IMR-90 (cell line): ENCODE results near the gene UBA5. TPM values are rescaled to one million over a fixed set of nuclear protein-coding genes. Genes with fewer than 3 reads are reported as not detected.
"Not testable (repeated sequence)": the region's sequence is repeated elsewhere in the genome, so short reads cannot be mapped to it uniquely, and the experiment has no call there.

Source experiments
- ATAC-seq: fragments of 200-7000 bp; cut with Tn5 transposase; 2 replicates; pipeline ENCODE4 v1.9.1; 2020; ENCODE audit warnings: low read depth, mild to moderate bottlenecking, moderate library complexity
- Bru-seq: library from RNA; stranded (reverse); fragments of 400-500 nt; gene quantifications from one replicate; lab custom pipeline; 2021; lab: Mats Ljungman, UMichigan
- BruChase-seq, 2 experiments: library from RNA; stranded (reverse); fragments of 400-500 nt; gene quantifications; one replicate each; lab custom pipeline; 2021; lab: Mats Ljungman, UMichigan
- BruUV-seq: library from RNA; stranded (reverse); fragments of 400-500 nt; replicated peaks from 2 replicates; lab custom pipeline; 2021; lab: Mats Ljungman, UMichigan
- CTCF ChIA-PET: fragments of 300-600 bp; formaldehyde crosslinking; extraction: SDS; loops from one replicate; lab custom pipeline; 2021; ENCODE audit warnings: antibody characterized with exemption; lab: Yijun Ruan, JAX
- POLR2A ChIA-PET: fragments of 300-600 bp; sonication (Branson Sonifier 250); formaldehyde crosslinking; loops from one replicate; lab custom pipeline; 2022; ENCODE audit warnings: antibody characterized with exemption; ENCODE audit not compliant: unreplicated experiment; lab: Charles Lee
- DNase-seq: peaks from one replicate; pipeline ENCODE4 v3.0.0; 2013
- H2AFZ ChIP-seq: replicated peaks from 2 replicates; pipeline ENCODE3; 2013; ENCODE audit warnings: low read length, mild to moderate bottlenecking; ENCODE audit not compliant: poor library complexity
- H2AK5ac ChIP-seq: 2 replicates; pipeline ENCODE4 v1.6.1; 2013; ENCODE audit warnings: low read depth, low read length, inconsistent platforms
- H2AK9ac ChIP-seq: replicated peaks from 2 replicates; pipeline ENCODE3; 2013; ENCODE audit warnings: mild to moderate bottlenecking, low read depth, low read length, moderate library complexity; ENCODE audit not compliant: poor library complexity
- H2BK120ac ChIP-seq: 2 replicates; pipeline ENCODE4 v1.6.1; 2013; ENCODE audit warnings: low read depth, low read length, inconsistent platforms
- H2BK15ac ChIP-seq: 3 replicates; pipeline ENCODE4 v1.6.1; 2013; ENCODE audit warnings: low read depth, low read length, inconsistent platforms
- H2BK20ac ChIP-seq: 2 replicates; pipeline ENCODE4 v1.6.1; 2013; ENCODE audit warnings: low read depth, mild to moderate bottlenecking, inconsistent platforms, low read length, moderate library complexity
- H2BK5ac ChIP-seq: 2 replicates; pipeline ENCODE4 v1.6.1; 2013; ENCODE audit warnings: mild to moderate bottlenecking, low read depth, low read length, inconsistent platforms; ENCODE audit not compliant: poor library complexity, severe bottlenecking
- H3K14ac ChIP-seq: replicated peaks from 2 replicates; pipeline ENCODE4 v1.6.1; 2013; ENCODE audit warnings: low read depth, low read length, inconsistent platforms
- H3K18ac ChIP-seq: 2 replicates; pipeline ENCODE4 v1.6.1; 2013; ENCODE audit warnings: low read depth, low read length, control low read depth
- H3K23ac ChIP-seq: 2 replicates; pipeline ENCODE4 v1.6.1; 2013; ENCODE audit warnings: low read depth, low read length, inconsistent platforms
- H3K27ac ChIP-seq: 2 replicates; pipeline ENCODE4 v1.5.1; 2013; ENCODE audit warnings: mild to moderate bottlenecking, control low read depth, low read length; ENCODE audit not compliant: insufficient read depth
- H3K27me3 ChIP-seq: 2 replicates; pipeline ENCODE4 v1.6.1; 2013; ENCODE audit warnings: low read length; ENCODE audit not compliant: control insufficient read depth, insufficient read depth
- H3K36me3 ChIP-seq: 2 replicates; pipeline ENCODE4 v1.6.1; 2013; ENCODE audit warnings: low read length, mixed read lengths; ENCODE audit not compliant: control insufficient read depth, insufficient read depth
- H3K4ac ChIP-seq: 2 replicates; pipeline ENCODE4 v1.6.1; 2013; ENCODE audit warnings: low read depth, low read length, inconsistent platforms
- H3K4me1 ChIP-seq: 2 replicates; pipeline ENCODE4 v1.6.1; 2013; ENCODE audit warnings: low read length, mixed read lengths; ENCODE audit not compliant: control insufficient read depth, insufficient read depth
- H3K4me2 ChIP-seq: 2 replicates; pipeline ENCODE4 v1.6.1; 2013; ENCODE audit warnings: low read depth, mild to moderate bottlenecking, control low read depth, low read length, moderate library complexity
- H3K4me3 ChIP-seq: 2 replicates; pipeline ENCODE4 v1.5.1; 2013; ENCODE audit warnings: low read depth, mild to moderate bottlenecking, control low read depth, low read length, moderate library complexity; ENCODE audit not compliant: insufficient read depth
- H3K56ac ChIP-seq: 2 replicates; pipeline ENCODE4 v1.6.1; 2013; ENCODE audit warnings: low read length, inconsistent platforms; ENCODE audit not compliant: insufficient read depth; ENCODE audit errors: extremely low read depth
- H3K79me1 ChIP-seq, 2 experiments: 2 replicates each; pipeline ENCODE4 v1.6.1; 2013; ENCODE audit warnings: low read length in 2 of 2, inconsistent platforms in 1 of 2, low read depth in 1 of 2
- H3K9ac ChIP-seq: 2 replicates; pipeline ENCODE4 v1.6.1; 2013; ENCODE audit warnings: low read depth, low read length, control low read depth
- H3K9me1 ChIP-seq: 2 replicates; pipeline ENCODE4 v1.6.1; 2013; ENCODE audit warnings: low read length, inconsistent platforms; ENCODE audit not compliant: insufficient read depth
- H3K9me3 ChIP-seq: 2 replicates; pipeline ENCODE4 v1.6.1; 2013; ENCODE audit warnings: low read length; ENCODE audit not compliant: control insufficient read depth, insufficient read depth
- H4K20me1 ChIP-seq: 2 replicates; pipeline ENCODE4 v1.6.1; 2013; ENCODE audit warnings: low read length, inconsistent platforms; ENCODE audit not compliant: insufficient read depth
- H4K5ac ChIP-seq: 2 replicates; pipeline ENCODE4 v1.6.1; 2013; ENCODE audit warnings: mild to moderate bottlenecking, low read depth, low read length, control low read depth
- H4K8ac ChIP-seq, 2 experiments: 2 replicates each; pipeline ENCODE4 v1.6.1; 2013; ENCODE audit warnings: low read depth in 2 of 2, low read length in 2 of 2, control low read depth in 1 of 2, inconsistent platforms in 1 of 2
- H4K91ac ChIP-seq: 2 replicates; pipeline ENCODE4 v1.6.1; 2013; ENCODE audit warnings: low read depth, low read length, inconsistent platforms; ENCODE audit not compliant: insufficient read depth
- FOS ChIP-seq: fragments of 150-350 bp; IDR thresholded peaks from 2 replicates; pipeline ENCODE4 v1.6.1; 2016; ENCODE audit warnings: low read depth, low read length
- MXI1 ChIP-seq: IDR thresholded peaks from 2 replicates; pipeline ENCODE4 v1.6.1; 2012; ENCODE audit warnings: low read depth, mild to moderate bottlenecking, low read length, moderate library complexity, borderline replicate concordance
- POLR2A ChIP-seq: IDR thresholded peaks from 2 replicates; pipeline ENCODE4 v1.6.1; 2012; ENCODE audit warnings: mild to moderate bottlenecking, low read depth, low read length
- USF2 ChIP-seq: fragments of 150-350 bp; IDR thresholded peaks from 2 replicates; pipeline ENCODE4 v1.6.1; 2017; ENCODE audit warnings: mild to moderate bottlenecking, antibody characterized with exemption, low read length, low read depth
- WGBS, 2 experiments: methylation state at CpG; one replicate each; pipeline versions ENCODE4 v1.1.5 to v1.1.7; 2013; ENCODE audit warnings: missing lambda C conversion rate in 2 of 2; ENCODE audit not compliant: insufficient read length in 1 of 2; ENCODE audit errors: extremely low coverage in 2 of 2; 5-methylcytosine and 5-hydroxymethylcytosine counted together
- dilution Hi-C: fragments of 300-500 bp; cut with HindIII; formaldehyde crosslinking; loops from one replicate; pipeline ENCODE4 v1.14.3; 2018; ENCODE audit warnings: low sequenced_read_pairs; ENCODE audit not compliant: unreplicated experiment
- in situ Hi-C: fragments of 300-500 bp; cut with MboI; formaldehyde crosslinking; loops from 3 replicates; pipeline ENCODE4 v1.14.3; 2019; ENCODE audit warnings: low sequenced_read_pairs, inconsistent platforms, mixed read lengths
- intact Hi-C: fragments of 100-400 bp; cut with micrococcal nuclease; formaldehyde crosslinking; loops from 2 replicates; pipeline ENCODE4 v1.10.0; 2022
- long read RNA-seq: library from polyadenylated mRNA; unstranded; transcript quantifications from one replicate; pipeline ENCODE4 v2.0.0, GENCODE V29; 2021; ENCODE audit not compliant: unreplicated experiment
- polyA plus RNA-seq, 3 experiments: library from polyadenylated mRNA; depleted of rRNA; stranded (reverse); fragments of >200 nt; gene quantifications; 2 replicates each; pipeline ENCODE4 v1.2.3, GENCODE V29; 2012; ENCODE audit warnings: low replicate concordance in 1 of 3
- total RNA-seq: library from RNA; depleted of rRNA; stranded (reverse); fragments of >200 nt; gene quantifications from 2 replicates; pipeline ENCODE4 v1.2.3, GENCODE V29; 2012; rRNA removed

UBA5 gene
- 20.3 and 38.6 TPM in 2 replicates for total RNA-seq
- polyA plus RNA-seq (2012; rRNA removed), result 30.4 and 43.1 TPM in 2 replicates
- 43.2 and 60.2 TPM in 2 replicates for polyA plus RNA-seq (2012; cell fraction: cytosol; rRNA removed)
- 37.7 and 52.9 TPM in 2 replicates for polyA plus RNA-seq (2012; cell fraction: nucleus; rRNA removed; ENCODE audit: low replicate concordance)
- Bru-seq, nascent RNA, result percentile 71 among the genes with signal in this experiment
- percentile 74 among the genes with signal in this experiment for BruChase-seq, experiment 1, labeled RNA remaining after a 6-hour chase
- BruChase-seq, experiment 2, labeled RNA remaining after a 2-hour chase, result percentile 94 among the genes with signal in this experiment
- long read RNA-seq, transcript UBA5-202 (12 exons, 3,705 nt), result major isoform, 66 of 74 reads
- long read RNA-seq, partial matches to known transcripts, result 0 of 74 reads
- long read RNA-seq, other reads (novel, unspliced or antisense), result 6 of 74 reads

GRCh38 chr3:132660052-132660810 lies at the start of gene UBA5:
Gene UBA5 (plus strand): TSS chr3:132660329. CDS start chr3:132660538, 209 bp downstream.
- H3K27ac ChIP-seq, result peak within 1 kb of the TSS; percentile 92
- H3K9me1 ChIP-seq, result no peaks in the 10 kb centered on the region
- H3K4me1 ChIP-seq, result no peaks in the 10 kb centered on the region
- intact Hi-C loops, result no loop called here
- peak within 1 kb of the TSS; percentile 48 for H2AK9ac ChIP-seq
- H4K20me1 ChIP-seq, result no peaks in the 10 kb centered on the region; the same call in 1 of the 2 replicates
- no TSS peak for BruUV-seq
- TF ChIP-seq POLR2A, result 0 out of 2 replicates have a peak, but pooled peaks have one; percentile 21
- no peak for TF ChIP-seq USF2
- peak; percentile 32; the same call in 1 of the 2 replicates for TF ChIP-seq MXI1
- TF ChIP-seq FOS, result 0 out of 2 replicates have a peak, but pooled peaks have one; percentile 1
- peak within 1 kb of the TSS; percentile 94 for H3K56ac ChIP-seq
- peak within 1 kb of the TSS; percentile 81 to 92 for H4K8ac ChIP-seq
- peaks cover 10 to 42% of the 10 kb centered on the region in 2 experiments; a peak in 3 of 4 replicates for H3K79me1 ChIP-seq
- H3K9me3 ChIP-seq, result no peaks in the 10 kb centered on the region
- H3K27me3 ChIP-seq, result no peaks in the 10 kb centered on the region
- peak within 1 kb of the TSS; percentile 76 for H2BK120ac ChIP-seq
- peak; percentile 61 for DNase-seq
- 0% methylated on average over 22 of the region's 64 CpGs; no CpG with 5 or more reads in 1 of the 2 experiments for WGBS, 2 experiments
- POLR2A ChIA-PET, result no interaction called here
- peak within 1 kb of the TSS; percentile 88 for H3K4me2 ChIP-seq
- 0 out of 2 replicates have a peak within 1 kb of the TSS, but pooled peaks have one; percentile 35 for H2BK20ac ChIP-seq
- H4K91ac ChIP-seq, result peak within 1 kb of the TSS; percentile 73
- H3K18ac ChIP-seq, result peak within 1 kb of the TSS; percentile 47
- H4K5ac ChIP-seq, result peak within 1 kb of the TSS; percentile 80
- H2AK5ac ChIP-seq, result peak within 1 kb of the TSS; percentile 73
- dilution Hi-C loops, result no loop called here
- peak within 1 kb of the TSS; percentile 84 for H3K4me3 ChIP-seq
- H2BK5ac ChIP-seq, result peak within 1 kb of the TSS; percentile 91
- H3K4ac ChIP-seq, result peak within 1 kb of the TSS; percentile 82
- peak within 1 kb of the TSS; percentile 97 for H2AFZ ChIP-seq
- H3K9ac ChIP-seq, result peak within 1 kb of the TSS; percentile 86
- peak within 1 kb of the TSS; percentile 22; the same call in 2 of the 3 replicates for H2BK15ac ChIP-seq
- ATAC-seq, result peak; percentile 68
- peak within 1 kb of the TSS; percentile 70 for H3K14ac ChIP-seq
- CTCF ChIA-PET, result interaction anchor here (1.0 to 1.1 kb wide), 2 partner anchors 17 to 18 kb away, joined by 3 read pairs; no protein-coding TSS in a partner anchor
- H3K23ac ChIP-seq, result peak within 1 kb of the TSS; percentile 57
- in situ Hi-C loops, result no loop called here
- H3K36me3 ChIP-seq, result no peaks in the 10 kb centered on the region

- H4K20me1 ChIP-seq, H2BK15ac ChIP-seq, H3K56ac ChIP-seq, POLR2A ChIA-PET, H3K36me3 ChIP-seq, H3K23ac ChIP-seq, H3K9me1 ChIP-seq, H3K27ac ChIP-seq, H3K4me1 ChIP-seq, intact Hi-C loops, H2BK5ac ChIP-seq, H2AFZ ChIP-seq, H3K9me3 ChIP-seq, H4K8ac ChIP-seq, H4K91ac ChIP-seq, H2BK20ac ChIP-seq, H2AK5ac ChIP-seq, DNase-seq, in situ Hi-C loops, H3K18ac ChIP-seq, dilution Hi-C loops, H3K14ac ChIP-seq, H3K4me2 ChIP-seq, ATAC-seq, H2AK9ac ChIP-seq, H3K4me3 ChIP-seq, H3K9ac ChIP-seq, H3K27me3 ChIP-seq, H4K5ac ChIP-seq, CTCF ChIA-PET, H2BK120ac ChIP-seq, H3K4ac ChIP-seq, H3K79me1 ChIP-seq, BruUV-seq: not testable (repeated sequence)
- no CpG with 5 or more reads among the region's 3 CpGs for WGBS, 2 experiments
Observed at GRCh38 chr3:132615301-132615700, 44.8 kb upstream of the UBA5 start.
